SU-DHL-6 (cell line): ENCODE measurements around the gene SMIM15.

Experiments used
- CTCF ChIP-seq: fragments of 200-600 bp; sonication (generic); IDR thresholded peaks from one replicate; pipeline ENCODE4 v1.5.1; 2017; ENCODE audit warnings: antibody characterized with exemption, mild to moderate bottlenecking, low read length, moderate library complexity; ENCODE audit not compliant: insufficient read depth, poor library complexity, severe bottlenecking
- EZH2phosphoT487 ChIP-seq: fragments of 200-600 bp; sonication (generic), shearing (Covaris generic); conservative IDR thresholded peaks from 2 replicates; pipeline ENCODE4 v1.6.1; 2018; ENCODE audit warnings: mild to moderate bottlenecking, antibody characterized with exemption, low read length, moderate library complexity, mixed read lengths

GRCh38 chr5:61183538-61183937 lies 21.3 kb upstream of the SMIM15 start:
- TF ChIP-seq CTCF (no peak), EZH2phosphoT487 (no peak)
